Hepatocyte (in vitro differentiated cells): Measurements from ENCODE around the gene RNF39. TPM values are rescaled to one million over a fixed set of nuclear protein-coding genes. Genes with fewer than 3 reads are reported as not detected.
"Not testable (repeated sequence)": the region's sequence is repeated elsewhere in the genome, so short reads cannot be mapped to it uniquely, and the experiment has no call there.

ENCODE experiments used
- DNase-seq: peaks from one replicate; pipeline ENCODE4 v3.0.0-alpha.2; 2016; ENCODE audit warnings: low spot score
- H2AFZ ChIP-seq: fragments of 200-600 bp; sonication (generic); 2 replicates; pipeline ENCODE4 v1.6.0; 2016; ENCODE audit warnings: antibody characterized with exemption, mild to moderate bottlenecking
- H3K27ac ChIP-seq: fragments of 200-600 bp; sonication (generic); 2 replicates; pipeline ENCODE4 v1.5.1; 2016; ENCODE audit warnings: mild to moderate bottlenecking
- H3K27me3 ChIP-seq: fragments of 200-600 bp; sonication (generic); 2 replicates; pipeline ENCODE4 v1.6.1; 2016
- H3K36me3 ChIP-seq: fragments of 200-600 bp; sonication (generic); replicated peaks from 2 replicates; pipeline ENCODE4 v1.5.1; 2016; ENCODE audit warnings: low read depth; ENCODE audit not compliant: insufficient read depth
- H3K4me1 ChIP-seq: fragments of 200-600 bp; sonication (generic); 2 replicates; pipeline ENCODE4 v1.5.1; 2016; ENCODE audit warnings: mild to moderate bottlenecking, moderate library complexity; ENCODE audit not compliant: insufficient read depth
- H3K4me2 ChIP-seq: fragments of 200-600 bp; sonication (generic); 2 replicates; pipeline ENCODE4 v1.6.0; 2016
- H3K4me3 ChIP-seq: fragments of 200-600 bp; sonication (generic); 2 replicates; pipeline ENCODE4 v1.5.1; 2016; ENCODE audit warnings: mild to moderate bottlenecking
- H3K79me2 ChIP-seq: fragments of 200-600 bp; sonication (generic); 2 replicates; pipeline ENCODE4 v1.6.0; 2017; ENCODE audit warnings: mild to moderate bottlenecking
- H3K9me2 ChIP-seq: fragments of 200-600 bp; sonication (generic); replicated peaks from 2 replicates; pipeline ENCODE4 v1.6.0; 2017; ENCODE audit warnings: mild to moderate bottlenecking; ENCODE audit not compliant: insufficient read depth
- H3K9me3 ChIP-seq: fragments of 200-600 bp; sonication (generic); 2 replicates; pipeline ENCODE4 v1.5.1; 2016; ENCODE audit warnings: low read depth, mild to moderate bottlenecking
- H4K20me1 ChIP-seq: fragments of 200-600 bp; sonication (generic); 2 replicates; pipeline ENCODE4 v1.6.0; 2016; ENCODE audit warnings: mild to moderate bottlenecking; ENCODE audit not compliant: insufficient read depth, poor library complexity, severe bottlenecking
- CTCF ChIP-seq: fragments of 200-600 bp; sonication (generic); IDR thresholded peaks from 2 replicates; pipeline ENCODE4 v1.5.1; 2016; ENCODE audit warnings: antibody characterized with exemption, mild to moderate bottlenecking; ENCODE audit not compliant: poor library complexity
- EZH2 ChIP-seq: fragments of 200-600 bp; sonication (generic); IDR thresholded peaks from 2 replicates; pipeline ENCODE4 v1.6.1; 2016; ENCODE audit warnings: antibody characterized with exemption, mild to moderate bottlenecking, borderline replicate concordance
- EZH2phosphoT487 ChIP-seq: fragments of 200-600 bp; sonication (generic); IDR thresholded peaks from one replicate; pipeline ENCODE4 v1.6.1; 2018; ENCODE audit warnings: antibody characterized with exemption, mild to moderate bottlenecking, low read depth, moderate library complexity; ENCODE audit not compliant: unreplicated experiment, severe bottlenecking
- WGBS: methylation state at CpG from one replicate; pipeline ENCODE4 v1.1.6; 2016; ENCODE audit warnings: low lambda C conversion rate; ENCODE audit errors: missing lambda C conversion rate; 5-methylcytosine and 5-hydroxymethylcytosine counted together
- polyA plus RNA-seq: library from polyadenylated mRNA; unstranded; fragments of >200 nt; fragmentation: Nextera tagmentation; extraction: Ambion mirVana; gene quantifications from 2 replicates; pipeline ENCODE4 v1.2.1, GENCODE V29; 2016
- total RNA-seq: library from RNA; depleted of rRNA; stranded (reverse); fragments of >200 nt; gene quantifications from 2 replicates; pipeline ENCODE4 v1.2.3, GENCODE V29; 2014

Gene RNF39
- total RNA-seq (0.73 and 1.1 TPM in 2 replicates), polyA plus RNA-seq (2.2 and 3.3 TPM in 2 replicates)

GRCh38 chr6:30075094-30075789, at the start of gene RNF39:
RNF39 (minus strand) TSS chr6:30075769; CDS start chr6:30075585, 184 bp downstream.
- peak within 1 kb of the TSS; percentile 57 for H3K27ac ChIP-seq
- no peaks in the 10 kb centered on the region for H3K9me2 ChIP-seq
- no peaks in the 10 kb centered on the region for H3K36me3 ChIP-seq
- WGBS = 2% methylated on average over 62 of the region's 64 CpGs
- TF ChIP-seq CTCF = no peak
- TF ChIP-seq EZH2 = peak; percentile 93
- peak; percentile 7 for TF ChIP-seq EZH2phosphoT487
- peak within 1 kb of the TSS; percentile 46 for H2AFZ ChIP-seq
- peaks cover 31% of the 10 kb centered on the region for H3K4me1 ChIP-seq
- peak within 1 kb of the TSS; percentile 36 for H3K4me3 ChIP-seq
- peak; percentile 23 for DNase-seq
- H4K20me1 ChIP-seq = no peaks in the 10 kb centered on the region
- peak within 1 kb of the TSS; percentile 92 for H3K4me2 ChIP-seq
- H3K9me3 ChIP-seq = no peaks in the 10 kb centered on the region
- no peaks in the 10 kb centered on the region for H3K79me2 ChIP-seq
- peaks cover 96% of the 10 kb centered on the region for H3K27me3 ChIP-seq

GRCh38 chr6:30122515-30122914, 46.9 kb upstream of the RNF39 start:
- no peak overlapping the region for H3K4me2 ChIP-seq
- no peaks in the 10 kb centered on the region for H3K79me2 ChIP-seq
- no peaks in the 10 kb centered on the region for H3K9me3 ChIP-seq
- H4K20me1 ChIP-seq = no peaks in the 10 kb centered on the region
- H3K36me3 ChIP-seq = no peaks in the 10 kb centered on the region
- TF ChIP-seq EZH2 (no peak), CTCF (no peak), EZH2phosphoT487 (no peak)
- no peak overlapping the region for H3K4me3 ChIP-seq
- no peak for DNase-seq
- H3K27ac ChIP-seq = no peak overlapping the region
- H3K4me1 ChIP-seq = peaks cover 12% of the 10 kb centered on the region
- WGBS = 63% methylated on average over 2 of the region's 2 CpGs
- H2AFZ ChIP-seq = no peak overlapping the region
- no peaks in the 10 kb centered on the region for H3K9me2 ChIP-seq
- peaks cover 18% of the 10 kb centered on the region for H3K27me3 ChIP-seq

GRCh38 chr6:30121446-30122366, 46.1 kb upstream of the RNF39 start:
- Histone ChIP-seq H4K20me1 (no peaks in the 10 kb centered on the region), H2AFZ (no peak overlapping the region), H3K9me2 (no peaks in the 10 kb centered on the region), H3K79me2 (no peaks in the 10 kb centered on the region), H3K27me3 (peaks cover 12% of the 10 kb centered on the region), H3K36me3 (no peaks in the 10 kb centered on the region), H3K27ac (no peak overlapping the region), H3K4me3 (no peak overlapping the region), H3K4me2 (no peak overlapping the region), H3K4me1 (peaks cover 6% of the 10 kb centered on the region), H3K9me3 (no peaks in the 10 kb centered on the region)
- 83% methylated on average over 10 of the region's 10 CpGs for WGBS
- no peak for TF ChIP-seq CTCF
- no peak for TF ChIP-seq EZH2phosphoT487
- TF ChIP-seq EZH2 = no peak
- DNase-seq = no peak

- 84% methylated on average over 5 of the region's 5 CpGs for WGBS
- H3K79me2 ChIP-seq, H3K36me3 ChIP-seq, H3K9me2 ChIP-seq, H3K4me2 ChIP-seq, H3K27me3 ChIP-seq, H2AFZ ChIP-seq, H4K20me1 ChIP-seq, H3K9me3 ChIP-seq, DNase-seq, H3K4me3 ChIP-seq: not testable (repeated sequence)
- H3K4me1 ChIP-seq = peaks cover 11% of the 10 kb centered on the region
- peak overlapping the region; percentile 65 for H3K27ac ChIP-seq
These were observed 43.1 kb upstream of the RNF39 start for GRCh38 chr6:30118691-30119090.
